GM12874 (cell line): ENCODE results near the gene STARD7.

Experiments used
- CTCF ChIP-seq: IDR thresholded peaks from 2 replicates; pipeline ENCODE4 v1.5.1; 2011; ENCODE audit warnings: low read depth, mild to moderate bottlenecking, control low read depth, low read length, moderate library complexity; ENCODE audit not compliant: insufficient read depth

STARD7 gene

GRCh38 chr2:96209729-96210085 is 1.1 kb upstream of the STARD7 start:
- TF ChIP-seq CTCF, result no peak

GRCh38 chr2:96209011-96209728 is 543 bp upstream of the STARD7 start:
- TF ChIP-seq CTCF, result no peak

- no peak for TF ChIP-seq CTCF
Measured at GRCh38 chr2:96207774-96208142, 869 bp downstream of the STARD7 start.

- no peak for TF ChIP-seq CTCF
Measured at GRCh38 chr2:96207073-96207773, 1.4 kb downstream of the STARD7 start.

GRCh38 chr2:96205888-96206287 is 2.7 kb downstream of the STARD7 start:
- no peak for TF ChIP-seq CTCF

GRCh38 chr2:96204836-96205624 is 3.6 kb downstream of the STARD7 start:
- TF ChIP-seq CTCF, result no peak
